CD4-positive, alpha-beta T cell (primary cell): Measurements from ENCODE around the gene TMEM237. TPM values are rescaled to one million over a fixed set of nuclear protein-coding genes. Genes with fewer than 3 reads are reported as not detected.

ENCODE experiments used
- ATAC-seq: fragments of 200-7000 bp; cut with Tn5 transposase; one replicate; pipeline ENCODE4 v1.10.0; 2022; ENCODE audit warnings: mild to moderate bottlenecking; ENCODE audit not compliant: poor library complexity
- CTCF ChIA-PET: fragments of 350-600 bp; sonication (Branson Sonifier 250); formaldehyde crosslinking; loops from one replicate; lab custom pipeline; 2021; ENCODE audit warnings: antibody characterized with exemption, inconsistent platforms; lab: Charles Lee
- POLR2A ChIA-PET: fragments of 350-600 bp; sonication (Branson Sonifier 250); formaldehyde crosslinking; loops from one replicate; lab custom pipeline; 2021; ENCODE audit warnings: antibody characterized with exemption, inconsistent platforms; lab: Charles Lee
- DNase-seq, 14 experiments: peaks; one replicate each; pipeline ENCODE4 v3.0.0-alpha.2; 2013 to 2020; ENCODE audit warnings: mixed read lengths in 2 of 14
- H3K27ac ChIP-seq, 2 donors: one replicate each; pipeline versions ENCODE4 v1.5.1 to v1.7.0; 2013; ENCODE audit warnings: low read length in 2 of 2, low read depth in 1 of 2, mild to moderate bottlenecking in 1 of 2
- H3K27me3 ChIP-seq, 2 experiments: 1 replicate in 1 of 2; 2 replicates in 1 of 2; pipeline versions ENCODE4 v1.6.1 to v1.7.0; 2013; ENCODE audit warnings: low read length in 2 of 2, control low read depth in 1 of 2, mild to moderate bottlenecking in 1 of 2, moderate library complexity in 1 of 2; ENCODE audit not compliant: insufficient read depth in 2 of 2, control insufficient read depth in 1 of 2
- H3K36me3 ChIP-seq: one replicate; pipeline ENCODE4 v1.6.1; 2013; ENCODE audit warnings: low read length, control low read depth; ENCODE audit not compliant: insufficient read depth
- H3K4me1 ChIP-seq: one replicate; pipeline ENCODE4 v1.6.1; 2013; ENCODE audit warnings: low read length, control low read depth; ENCODE audit not compliant: insufficient read depth
- H3K4me3 ChIP-seq: one replicate; pipeline ENCODE4 v1.5.1; 2013; ENCODE audit warnings: mild to moderate bottlenecking, low read length, moderate library complexity
- H3K9me3 ChIP-seq, 2 experiments: 1 replicate in 1 of 2; 2 replicates in 1 of 2; pipeline versions ENCODE4 v1.6.1 to v1.7.0; 2013; ENCODE audit warnings: low read length in 2 of 2, mild to moderate bottlenecking in 2 of 2, control low read depth in 1 of 2, moderate library complexity in 1 of 2; ENCODE audit not compliant: control insufficient read depth in 1 of 2, insufficient read depth in 1 of 2
- H3K27ac Mint-ChIP-seq: one replicate; pipeline ENCODE4 v1.8.0; 2020; ENCODE audit warnings: mixed read lengths
- H3K27me3 Mint-ChIP-seq: one replicate; pipeline ENCODE4 v1.8.0; 2021; ENCODE audit warnings: mixed read lengths
- H3K36me3 Mint-ChIP-seq: one replicate; pipeline ENCODE4 v1.8.0; 2021; ENCODE audit warnings: low read depth, mixed read lengths
- H3K4me1 Mint-ChIP-seq: one replicate; pipeline ENCODE4 v1.8.0; 2021; ENCODE audit warnings: low read depth, mixed read lengths
- H3K4me3 Mint-ChIP-seq: one replicate; pipeline ENCODE4 v1.8.0; 2020; ENCODE audit warnings: mild to moderate bottlenecking, mixed read lengths
- H3K9me3 Mint-ChIP-seq: one replicate; pipeline ENCODE4 v1.8.0; 2020; ENCODE audit warnings: mixed read lengths
- CTCF ChIP-seq: fragments of 200-600 bp; IDR thresholded peaks from one replicate; pipeline ENCODE4 v1.8.0; 2022; ENCODE audit warnings: antibody characterized with exemption, mild to moderate bottlenecking
- intact Hi-C, 2 experiments: fragments of 100-400 bp; cut with DNase I in 1 of 2; cut with micrococcal nuclease in 1 of 2; formaldehyde crosslinking; loops; one replicate each; pipeline versions ENCODE4 v1.15.1 to v1.9.0; 2023 to 2025; cut with DNase I, micrococcal nuclease
- total RNA-seq, 174 experiments: library from RNA in 2 of 174; stranded (reverse) in 2 of 174; gene quantifications; one replicate each; pipeline ENCODE4 v1.2.3 and lab custom pipeline; 2021 to 2026

Gene TMEM237
- total RNA-seq, 2 experiments from 2014 or later, result 4.0 to 4.6 TPM

GRCh38 chr2:201668402-201668910 lies 25.2 kb upstream of the TMEM237 start:
- Histone ChIP-seq H3K36me3 (no peaks in the 10 kb centered on the region), H3K4me1 (no peaks in the 10 kb centered on the region), H3K9me3 (no peaks in the 10 kb centered on the region), H3K27me3 (no peaks in the 10 kb centered on the region), H3K4me3 (no peak overlapping the region), H3K27ac (no peak overlapping the region)
- Mint-ChIP-seq H3K36me3 (no peaks in the 10 kb centered on the region), H3K9me3 (no peaks in the 10 kb centered on the region), H3K27me3 (no peaks in the 10 kb centered on the region), H3K4me1 (no peaks in the 10 kb centered on the region), H3K27ac (no peak overlapping the region), H3K4me3 (no peak overlapping the region)
- TF ChIP-seq CTCF, result no peak
- ChIA-PET POLR2A (no interaction called here), CTCF (no interaction called here)
- intact Hi-C loops, result no loop called here
- DNase-seq (no peak), ATAC-seq (no peak)

GRCh38 chr2:201664334-201664733 lies 21.0 kb upstream of the TMEM237 start:
- Histone ChIP-seq H3K27me3 (no peaks in the 10 kb centered on the region), H3K4me1 (no peaks in the 10 kb centered on the region), H3K4me3 (no peak overlapping the region), H3K9me3 (no peaks in the 10 kb centered on the region), H3K36me3 (no peaks in the 10 kb centered on the region), H3K27ac (no peak overlapping the region)
- no peaks in the 10 kb centered on the region for H3K4me1 Mint-ChIP-seq
- no peak overlapping the region for H3K27ac Mint-ChIP-seq
- no peaks in the 10 kb centered on the region for H3K36me3 Mint-ChIP-seq
- ChIA-PET POLR2A (no interaction called here), CTCF (interaction anchor here (0.7 kb wide), 1 partner anchor 1697 kb away, joined by 3 read pairs; no protein-coding TSS in a partner anchor)
- H3K9me3 Mint-ChIP-seq, result no peaks in the 10 kb centered on the region
- DNase-seq (no peak), ATAC-seq (no peak)
- intact Hi-C loops, result no loop called here
- TF ChIP-seq CTCF, result no peak
- H3K27me3 Mint-ChIP-seq, result no peaks in the 10 kb centered on the region
- H3K4me3 Mint-ChIP-seq, result no peak overlapping the region

GRCh38 chr2:201661366-201661765 lies 18.1 kb upstream of the TMEM237 start:
- DNase-seq (no peak), ATAC-seq (no peak)
- H3K27me3 ChIP-seq, result no peaks in the 10 kb centered on the region
- H3K4me1 Mint-ChIP-seq, result no peaks in the 10 kb centered on the region
- no peaks in the 10 kb centered on the region for H3K27me3 Mint-ChIP-seq
- TF ChIP-seq CTCF, result no peak
- intact Hi-C loops, result no loop called here
- H3K27ac Mint-ChIP-seq, result no peak overlapping the region
- H3K36me3 Mint-ChIP-seq, result no peaks in the 10 kb centered on the region
- H3K4me3 ChIP-seq, result no peak overlapping the region
- ChIA-PET CTCF (no interaction called here), POLR2A (no interaction called here)
- H3K36me3 ChIP-seq, result no peaks in the 10 kb centered on the region
- H3K9me3 Mint-ChIP-seq, result no peaks in the 10 kb centered on the region
- no peaks in the 10 kb centered on the region for H3K4me1 ChIP-seq
- H3K4me3 Mint-ChIP-seq, result no peak overlapping the region
- H3K9me3 ChIP-seq, result no peaks in the 10 kb centered on the region
- no peak overlapping the region for H3K27ac ChIP-seq
